OCI-LY7 (cell line): Measurements from ENCODE around the gene RUVBL2. TPM values are rescaled to one million over a fixed set of nuclear protein-coding genes. Genes with fewer than 3 reads are reported as not detected.

Experiments used
- BruUV-seq: library from RNA; stranded (reverse); fragments of 400-500 nt; replicated peaks from 2 replicates; lab custom pipeline; 2021; lab: Mats Ljungman, UMichigan
- CTCF ChIA-PET: fragments of 300-600 bp; sonication (Branson Sonifier 250); formaldehyde crosslinking; loops from one replicate; lab custom pipeline; 2022; ENCODE audit warnings: antibody characterized with exemption; ENCODE audit not compliant: unreplicated experiment; lab: Charles Lee
- POLR2A ChIA-PET: fragments of 300-600 bp; sonication (Branson Sonifier 250); formaldehyde crosslinking; loops from one replicate; lab custom pipeline; 2022; ENCODE audit warnings: antibody characterized with exemption; lab: Charles Lee
- DNase-seq: peaks from one replicate; pipeline ENCODE4 v3.0.0-alpha.2; 2015; ENCODE audit warnings: low spot score
- H2AFZ ChIP-seq: fragments of 200-600 bp; sonication (generic), shearing (Covaris generic); 2 replicates; pipeline ENCODE4 v1.6.1; 2014; ENCODE audit warnings: mild to moderate bottlenecking, antibody characterized with exemption, low read length, moderate library complexity
- H3K27ac ChIP-seq: fragments of 200-600 bp; sonication (generic); 2 replicates; pipeline ENCODE4 v1.5.1; 2014; ENCODE audit warnings: mixed run types, low read depth, mild to moderate bottlenecking, moderate library complexity, low read length, inconsistent platforms; ENCODE audit not compliant: poor library complexity, severe bottlenecking
- H3K36me3 ChIP-seq: fragments of 200-600 bp; sonication (generic); 2 replicates; pipeline ENCODE4 v1.6.1; 2014; ENCODE audit warnings: mild to moderate bottlenecking, antibody characterized with exemption, low read length, moderate library complexity, mixed read lengths; ENCODE audit not compliant: insufficient read depth
- H3K4me1 ChIP-seq: fragments of 200-600 bp; sonication (generic); 2 replicates; pipeline ENCODE4 v1.5.1; 2014; ENCODE audit warnings: mild to moderate bottlenecking, low read length; ENCODE audit not compliant: insufficient read depth, poor library complexity, severe bottlenecking
- H3K4me2 ChIP-seq: fragments of 200-600 bp; sonication (generic); 2 replicates; pipeline ENCODE4 v1.6.1; 2014; ENCODE audit warnings: mild to moderate bottlenecking, low read length
- H3K4me3 ChIP-seq: fragments of 200-600 bp; sonication (generic); 2 replicates; pipeline ENCODE4 v1.5.1; 2014; ENCODE audit warnings: mild to moderate bottlenecking, low read depth, low read length; ENCODE audit not compliant: poor library complexity, severe bottlenecking
- H3K79me2 ChIP-seq: fragments of 200-600 bp; sonication (generic); 2 replicates; pipeline ENCODE4 v1.6.1; 2016; ENCODE audit warnings: low read depth, mild to moderate bottlenecking, low read length, moderate library complexity, mixed read lengths; ENCODE audit not compliant: insufficient read depth
- H3K9me2 ChIP-seq: fragments of 200-600 bp; sonication (generic); 2 replicates; pipeline ENCODE4 v1.6.1; 2016; ENCODE audit warnings: mild to moderate bottlenecking, low read length, mixed read lengths; ENCODE audit not compliant: insufficient read depth
- H3K9me3 ChIP-seq: fragments of 200-600 bp; sonication (generic); 2 replicates; pipeline ENCODE4 v1.6.1; 2014; ENCODE audit warnings: mild to moderate bottlenecking, mixed run types, low read length, mixed read lengths
- H4K20me1 ChIP-seq: fragments of 200-600 bp; sonication (generic); 2 replicates; pipeline ENCODE4 v1.6.1; 2014; ENCODE audit warnings: mild to moderate bottlenecking, antibody characterized with exemption, low read length, moderate library complexity, mixed read lengths; ENCODE audit not compliant: insufficient read depth
- CTCF ChIP-seq: fragments of 200-600 bp; sonication (generic); conservative IDR thresholded peaks from 2 replicates; pipeline ENCODE4 v1.5.1; 2014; ENCODE audit warnings: mild to moderate bottlenecking, antibody characterized with exemption, low read length, moderate library complexity, mixed read lengths
- EZH2phosphoT487 ChIP-seq: fragments of 200-600 bp; sonication (generic); IDR thresholded peaks from 2 replicates; pipeline ENCODE4 v1.6.1; 2018; ENCODE audit warnings: low read depth, borderline replicate concordance, mild to moderate bottlenecking, mixed run types, antibody characterized with exemption, low read length, moderate library complexity, mixed read lengths
- intact Hi-C: fragments of 100-400 bp; cut with micrococcal nuclease; formaldehyde crosslinking; loops from one replicate; pipeline ENCODE4 v1.10.0; 2022; ENCODE audit not compliant: unreplicated experiment
- microRNA-seq: library from miRNA; unstranded; fragments of <30 nt; microRNA quantifications from one replicate; pipeline ENCODE4 v1.2.0, GENCODE V29; 2022; ENCODE audit warnings: borderline replicate concordance
- small RNA-seq: library from RNA; depleted of rRNA; stranded (forward); fragments of <200 nt; gene quantifications from one replicate; pipeline ENCODE3, GENCODE V24; 2014
- total RNA-seq, 2 experiments: library from RNA; depleted of rRNA in 1 of 2; stranded (reverse); fragments of >200 nt in 1 of 2; shearing (Covaris generic) in 1 of 2; gene quantifications; 2 replicates each; pipeline ENCODE4 v1.2.3, GENCODE V29; 2014 to 2022

Gene RUVBL2
- total RNA-seq, 2 experiments from 2014 or later: 125 to 265 TPM

DNA sequence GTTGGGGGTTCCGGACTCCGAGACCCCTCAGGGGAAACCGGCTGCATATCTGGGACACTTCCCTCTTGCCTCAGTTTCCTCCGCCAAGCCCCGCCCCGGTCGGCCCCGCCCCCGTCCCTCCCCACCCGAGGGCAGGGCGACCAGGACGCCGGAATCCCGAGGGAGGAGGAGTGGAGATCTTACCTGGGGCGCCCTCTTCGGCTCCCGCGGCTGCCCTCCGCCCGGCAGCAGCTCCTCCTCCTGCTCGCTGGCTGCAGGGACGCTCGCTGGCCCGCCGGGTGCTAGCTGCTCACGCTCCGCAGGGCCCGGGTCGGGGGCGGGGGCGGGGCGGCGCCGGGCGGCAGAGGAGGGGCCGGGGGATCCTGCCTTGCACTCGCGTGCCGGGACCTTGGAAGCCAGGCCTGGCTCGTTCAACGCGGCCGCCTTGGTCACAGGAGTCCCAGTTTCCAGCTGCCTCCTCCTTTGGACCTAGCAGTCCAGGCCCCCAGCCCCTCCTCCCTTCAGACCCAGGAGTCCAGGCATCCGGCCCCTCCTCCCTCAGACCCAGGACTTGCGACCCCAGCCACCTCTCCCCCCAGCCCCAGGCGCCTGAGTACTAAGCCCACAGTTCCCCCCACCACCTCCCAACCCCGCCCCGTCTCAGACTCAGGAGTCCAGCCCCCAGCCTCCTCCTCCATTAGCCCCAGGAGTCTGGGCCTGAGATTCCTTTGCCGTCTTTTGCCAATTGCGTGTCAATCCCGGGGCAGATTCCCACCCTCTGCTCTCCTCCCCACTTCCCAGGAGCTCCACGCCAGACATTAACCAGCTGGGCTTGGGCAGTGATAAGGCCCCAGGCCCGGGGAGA, 71.3 kb downstream of the RUVBL2 start, which contains the start of gene NTF4:
TSS of gene NTF4 (minus strand) at position 51 of the 844 bp plus-strand sequence. CDS start 2,821 bp downstream, outside the sequence.
- Histone ChIP-seq H3K4me2 (no peak within 1 kb of the TSS), H2AFZ (no peak within 1 kb of the TSS), H3K27ac (no peak within 1 kb of the TSS), H3K36me3 (no peaks in the 10 kb centered on the region), H4K20me1 (no peaks in the 10 kb centered on the region; the same call in 1 of the 2 replicates), H3K4me3 (no peak within 1 kb of the TSS), H3K9me3 (no peaks in the 10 kb centered on the region), H3K9me2 (no peaks in the 10 kb centered on the region), H3K4me1 (no peaks in the 10 kb centered on the region), H3K79me2 (no peaks in the 10 kb centered on the region)
- no peak for TF ChIP-seq EZH2phosphoT487
- no peak for TF ChIP-seq CTCF
- intact Hi-C loops: no loop called here
- no TSS peak for BruUV-seq
- CTCF ChIA-PET: no interaction called here
- DNase-seq: no peak
- POLR2A ChIA-PET: no interaction called here

Small RNA genes within 50 kb of the gene (microRNA-seq; reads per million reads assigned to microRNA genes)
- not detected for gene MIR6798

Small RNA genes within 50 kb of the gene (small RNA-seq; reads per million reads assigned to genes)
- not detected for gene MIR6798

Other genes with a start within 250 kb of the RUVBL2 start
- gene IZUMO1, start 247.0 kb upstream of the RUVBL2 start, total RNA-seq (2014; rRNA removed; shearing (Covaris generic)): not detected in 2 replicates
- gene IZUMO1, start 247.0 kb upstream of the RUVBL2 start, total RNA-seq (2022): not detected in 2 replicates
- gene FUT1, start 241.2 kb upstream of the RUVBL2 start, total RNA-seq (2014; rRNA removed; shearing (Covaris generic)): 0.03 and 0.08 TPM in 2 replicates
- not detected in 2 replicates for gene FUT1, start 241.2 kb upstream of the RUVBL2 start, total RNA-seq (2022)
- not detected in 2 replicates for gene FGF21, start 238.4 kb upstream of the RUVBL2 start, total RNA-seq (2014; rRNA removed; shearing (Covaris generic))
- gene FGF21, start 238.4 kb upstream of the RUVBL2 start, total RNA-seq (2022): not detected in 2 replicates
- 44.5 and 47.2 TPM in 2 replicates for gene BCAT2, start 182.9 kb upstream of the RUVBL2 start, total RNA-seq (2014; rRNA removed; shearing (Covaris generic))
- 35.9 and 53.0 TPM in 2 replicates for gene BCAT2, start 182.9 kb upstream of the RUVBL2 start, total RNA-seq (2022)
- 4.5 and 4.9 TPM in 2 replicates for gene HSD17B14, start 157.4 kb upstream of the RUVBL2 start, total RNA-seq (2014; rRNA removed; shearing (Covaris generic))
- 1.8 and 3.2 TPM in 2 replicates for gene HSD17B14, start 157.4 kb upstream of the RUVBL2 start, total RNA-seq (2022)
- gene PLEKHA4, start 125.3 kb upstream of the RUVBL2 start, total RNA-seq (2014; rRNA removed; shearing (Covaris generic)): 4.7 and 8.4 TPM in 2 replicates
- gene PLEKHA4, start 125.3 kb upstream of the RUVBL2 start, total RNA-seq (2022): 8.1 and 8.8 TPM in 2 replicates
- 31.5 and 31.7 TPM in 2 replicates for gene PPP1R15A, start 121.5 kb upstream of the RUVBL2 start, total RNA-seq (2014; rRNA removed; shearing (Covaris generic))
- gene PPP1R15A, start 121.5 kb upstream of the RUVBL2 start, total RNA-seq (2022): 23.4 and 23.8 TPM in 2 replicates
- gene TULP2, start 95.1 kb upstream of the RUVBL2 start, total RNA-seq (2014; rRNA removed; shearing (Covaris generic)): 0.47 TPM in 1 of 2 replicates, not detected in the other
- gene TULP2, start 95.1 kb upstream of the RUVBL2 start, total RNA-seq (2022): 1.6 and 2.9 TPM in 2 replicates
- 72.6 and 88.7 TPM in 2 replicates for gene NUCB1, start 93.6 kb upstream of the RUVBL2 start, total RNA-seq (2014; rRNA removed; shearing (Covaris generic))
- gene NUCB1, start 93.6 kb upstream of the RUVBL2 start, total RNA-seq (2022): 73.6 and 85.3 TPM in 2 replicates
- not detected in 2 replicates for gene DHDH, start 60.2 kb upstream of the RUVBL2 start, total RNA-seq (2014; rRNA removed; shearing (Covaris generic))
- 0.53 TPM in 1 of 2 replicates, not detected in the other for gene DHDH, start 60.2 kb upstream of the RUVBL2 start, total RNA-seq (2022)
- gene BAX, start 39.0 kb upstream of the RUVBL2 start, total RNA-seq (2014; rRNA removed; shearing (Covaris generic)): 94.9 and 95.2 TPM in 2 replicates
- 83.9 and 93.7 TPM in 2 replicates for gene BAX, start 39.0 kb upstream of the RUVBL2 start, total RNA-seq (2022)
- gene FTL, start 28.6 kb upstream of the RUVBL2 start, total RNA-seq (2014; rRNA removed; shearing (Covaris generic)): 562 and 602 TPM in 2 replicates
- gene FTL, start 28.6 kb upstream of the RUVBL2 start, total RNA-seq (2022): 438 and 467 TPM in 2 replicates
- 12.5 and 20.0 TPM in 2 replicates for gene GYS1, start 578 bp upstream of the RUVBL2 start, total RNA-seq (2014; rRNA removed; shearing (Covaris generic))
- 28.9 and 29.9 TPM in 2 replicates for gene GYS1, start 578 bp upstream of the RUVBL2 start, total RNA-seq (2022)
- 1.1 TPM in 1 of 2 replicates, not detected in the other for gene LHB, start 23.2 kb downstream of the RUVBL2 start, total RNA-seq (2014; rRNA removed; shearing (Covaris generic))
- not detected in 2 replicates for gene LHB, start 23.2 kb downstream of the RUVBL2 start, total RNA-seq (2022)
- gene CGB3, start 30.4 kb downstream of the RUVBL2 start, total RNA-seq (2014; rRNA removed; shearing (Covaris generic)): not detected in 2 replicates
- gene CGB3, start 30.4 kb downstream of the RUVBL2 start, total RNA-seq (2022): not detected in 2 replicates
- gene CGB2, start 38.0 kb downstream of the RUVBL2 start, total RNA-seq (2014; rRNA removed; shearing (Covaris generic)): not detected in 2 replicates
- not detected in 2 replicates for gene CGB2, start 38.0 kb downstream of the RUVBL2 start, total RNA-seq (2022)
- not detected in 2 replicates for gene CGB1, start 43.0 kb downstream of the RUVBL2 start, total RNA-seq (2014; rRNA removed; shearing (Covaris generic))
- not detected in 2 replicates for gene CGB1, start 43.0 kb downstream of the RUVBL2 start, total RNA-seq (2022)
- not detected in 2 replicates for gene CGB5, start 50.0 kb downstream of the RUVBL2 start, total RNA-seq (2014; rRNA removed; shearing (Covaris generic))
- not detected in 2 replicates for gene CGB5, start 50.0 kb downstream of the RUVBL2 start, total RNA-seq (2022)
- gene CGB8, start 55.2 kb downstream of the RUVBL2 start, total RNA-seq (2014; rRNA removed; shearing (Covaris generic)): not detected in 2 replicates
- gene CGB8, start 55.2 kb downstream of the RUVBL2 start, total RNA-seq (2022): not detected in 2 replicates
- not detected in 2 replicates for gene CGB7, start 63.9 kb downstream of the RUVBL2 start, total RNA-seq (2014; rRNA removed; shearing (Covaris generic))
- gene CGB7, start 63.9 kb downstream of the RUVBL2 start, total RNA-seq (2022): not detected in 2 replicates
- gene NTF4, start 70.9 kb downstream of the RUVBL2 start, total RNA-seq (2014; rRNA removed; shearing (Covaris generic)): not detected in 2 replicates
- gene NTF4, start 70.9 kb downstream of the RUVBL2 start, total RNA-seq (2022): not detected in 2 replicates
- not detected in 2 replicates for gene KCNA7, start 78.8 kb downstream of the RUVBL2 start, total RNA-seq (2014; rRNA removed; shearing (Covaris generic))
- gene KCNA7, start 78.8 kb downstream of the RUVBL2 start, total RNA-seq (2022): not detected in 2 replicates
- gene SNRNP70, start 91.6 kb downstream of the RUVBL2 start, total RNA-seq (2014; rRNA removed; shearing (Covaris generic)): 392 and 446 TPM in 2 replicates
- gene SNRNP70, start 91.6 kb downstream of the RUVBL2 start, total RNA-seq (2022): 181 and 198 TPM in 2 replicates
- 5.5 and 14.7 TPM in 2 replicates for gene LIN7B, start 120.5 kb downstream of the RUVBL2 start, total RNA-seq (2014; rRNA removed; shearing (Covaris generic))
- 3.6 and 4.8 TPM in 2 replicates for gene LIN7B, start 120.5 kb downstream of the RUVBL2 start, total RNA-seq (2022)
- gene C19orf73, start 125.3 kb downstream of the RUVBL2 start, total RNA-seq (2014; rRNA removed; shearing (Covaris generic)): 5.9 and 8.3 TPM in 2 replicates
- gene C19orf73, start 125.3 kb downstream of the RUVBL2 start, total RNA-seq (2022): 2.5 and 4.4 TPM in 2 replicates
- 17.1 and 21.2 TPM in 2 replicates for gene PPFIA3, start 125.7 kb downstream of the RUVBL2 start, total RNA-seq (2014; rRNA removed; shearing (Covaris generic))
- gene PPFIA3, start 125.7 kb downstream of the RUVBL2 start, total RNA-seq (2022): 16.2 and 17.8 TPM in 2 replicates
- not detected in 2 replicates for gene HRC, start 161.5 kb downstream of the RUVBL2 start, total RNA-seq (2014; rRNA removed; shearing (Covaris generic))
- gene HRC, start 161.5 kb downstream of the RUVBL2 start, total RNA-seq (2022): not detected in 2 replicates
- gene TRPM4, start 163.9 kb downstream of the RUVBL2 start, total RNA-seq (2014; rRNA removed; shearing (Covaris generic)): 11.6 and 20.9 TPM in 2 replicates
- 36.2 and 44.2 TPM in 2 replicates for gene TRPM4, start 163.9 kb downstream of the RUVBL2 start, total RNA-seq (2022)